Measurements from ENCODE around the gene AGPAT4.
A peak's percentile ranks its signal among the peaks of the same experiment; 100 is the strongest.

Gene AGPAT4

DNA sequence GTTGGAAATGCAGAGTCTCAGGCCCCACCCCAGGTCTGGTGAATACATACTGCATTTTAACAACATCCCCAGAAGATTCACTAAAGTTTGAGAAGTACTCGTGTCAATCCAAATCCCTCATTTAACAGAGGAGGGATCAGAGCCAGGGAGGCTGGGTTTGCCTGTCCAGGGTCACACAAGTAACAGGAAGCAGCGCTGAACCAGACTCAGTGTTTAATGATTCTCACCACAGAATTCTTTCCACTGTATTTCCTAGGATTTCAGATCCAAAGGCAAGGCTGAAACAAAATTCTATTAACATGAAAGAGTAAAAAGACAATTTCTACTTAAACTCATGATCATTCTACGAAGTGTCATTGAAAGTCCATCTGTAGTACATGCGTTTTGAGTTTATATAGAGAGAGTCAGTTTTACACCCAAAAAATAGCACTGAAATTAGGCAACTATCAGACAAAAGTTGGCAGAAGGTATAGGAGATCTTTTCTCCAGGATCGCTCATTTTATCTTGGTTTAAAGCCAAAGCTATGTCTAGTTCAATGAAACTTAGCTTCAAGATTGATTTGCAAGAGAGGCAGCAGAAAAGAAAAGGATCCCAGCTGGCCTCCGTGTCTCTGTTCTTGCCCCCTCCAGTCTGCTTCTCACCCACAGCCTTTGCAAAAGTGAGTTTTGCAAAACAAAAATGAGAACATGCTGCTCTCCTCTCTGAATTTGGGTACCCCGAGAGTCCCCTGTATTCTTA, 6.0 kb upstream of the AGPAT4 start:
- DNase-seq, result no peak

DNA sequence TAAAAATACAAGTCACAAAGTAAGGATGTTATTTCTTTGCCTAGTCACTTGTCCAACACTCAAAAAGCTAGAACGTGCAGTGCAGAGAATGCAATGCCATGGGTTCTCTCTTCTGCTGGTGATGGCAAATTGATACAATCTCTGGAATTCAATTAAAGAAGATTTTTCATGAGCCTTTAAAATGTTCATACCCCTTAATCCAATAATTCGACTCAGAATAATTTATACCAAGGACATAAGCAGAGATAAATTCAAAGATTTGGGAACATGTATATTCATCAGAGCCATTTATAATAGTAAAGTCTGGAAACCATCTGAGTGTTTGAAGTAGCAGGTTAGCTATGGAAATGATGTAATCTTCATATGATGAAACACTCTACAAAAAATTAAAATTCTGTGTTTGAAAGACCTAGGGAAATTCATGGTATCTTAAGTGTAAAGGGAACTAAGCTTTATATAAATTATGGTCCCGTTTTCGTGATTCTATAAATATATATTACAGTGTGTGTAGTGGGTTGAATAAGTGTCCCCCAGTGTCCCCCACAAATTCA, 2.8 kb upstream of the AGPAT4 start:
- DNase-seq, result no peak

DNA sequence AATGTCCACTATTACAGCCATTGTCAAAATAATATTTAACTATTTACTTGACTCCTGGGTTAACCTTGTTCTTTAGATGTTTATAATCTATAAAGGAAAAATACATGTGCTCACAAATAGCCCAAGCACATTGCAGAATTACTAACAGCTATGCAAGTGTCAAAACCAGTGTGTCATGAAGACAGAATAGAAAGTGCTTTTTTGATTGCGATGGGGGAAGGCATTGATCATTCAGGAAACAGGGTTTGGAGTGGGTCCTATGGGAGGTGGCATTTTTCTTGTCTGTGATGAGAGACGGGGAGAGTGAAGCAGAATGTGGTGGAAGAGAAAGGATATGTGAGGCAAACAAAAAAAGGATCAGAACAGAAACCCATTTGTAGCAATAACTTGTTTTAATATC, 1.0 kb upstream of the AGPAT4 start:
- DNase-seq, result no peak

DNA sequence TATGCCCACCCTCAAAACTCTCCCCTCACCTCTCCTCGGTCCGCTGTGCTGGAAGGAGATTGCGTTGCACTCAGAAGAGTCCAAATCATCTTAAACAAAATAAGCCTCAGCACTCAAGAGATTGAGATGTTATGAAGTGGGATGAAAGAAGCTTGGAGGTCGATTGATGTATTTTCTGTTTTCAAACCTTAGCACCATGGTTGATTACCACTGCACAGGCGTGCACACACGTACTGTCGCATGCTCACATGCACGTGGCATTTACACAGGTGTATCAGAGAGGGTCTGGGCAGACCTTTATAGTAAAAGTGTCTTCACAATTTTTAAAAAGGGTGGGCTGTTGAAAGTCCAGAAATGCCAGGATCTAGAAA, 612 bp upstream of the AGPAT4 start:
- DNase-seq, result no peak

GRCh38 chr6:161273274-161273751, 548 bp downstream of the AGPAT4 start:
- DNase-seq, result peak; percentile 58

- DNase-seq, result peak; percentile 59
These were observed 1.1 kb downstream of the AGPAT4 start for GRCh38 chr6:161272635-161273273.

DNA sequence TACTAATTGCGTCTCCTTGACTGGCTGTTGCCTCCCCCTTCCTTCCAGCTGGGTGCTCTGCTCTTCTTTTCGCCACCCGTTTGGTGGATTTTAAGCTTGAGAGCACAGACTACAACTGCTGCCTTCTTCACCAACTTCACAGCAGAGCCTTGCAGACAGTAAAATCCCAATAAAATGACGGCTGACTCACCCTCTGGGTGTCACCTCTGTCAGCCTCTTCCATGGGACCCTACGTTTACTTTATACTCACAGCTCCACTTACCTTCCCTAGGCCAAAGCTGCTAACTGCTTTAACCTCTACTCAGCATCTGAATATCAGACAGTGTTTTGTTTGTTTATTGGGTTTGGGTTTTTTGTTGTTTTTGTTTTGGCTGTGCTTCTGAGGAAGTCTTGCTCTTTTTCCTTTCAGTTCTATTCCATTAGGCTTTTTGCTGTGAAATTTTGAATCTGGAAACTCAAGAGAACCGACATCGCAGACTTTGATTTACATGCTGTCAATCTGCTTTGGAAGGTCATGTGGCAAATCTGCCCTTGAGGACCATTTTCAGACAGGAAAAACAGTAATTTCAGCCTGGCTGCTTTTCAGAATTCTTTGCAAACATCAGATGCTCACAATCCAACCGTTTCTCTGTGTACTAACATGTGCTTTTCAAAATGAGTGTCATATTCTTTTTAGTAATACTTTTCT, 2.4 kb downstream of the AGPAT4 start:
- no peak for DNase-seq

- no peak for DNase-seq
These were observed 3.7 kb downstream of the AGPAT4 start for GRCh38 chr6:161270116-161270515.

DNA sequence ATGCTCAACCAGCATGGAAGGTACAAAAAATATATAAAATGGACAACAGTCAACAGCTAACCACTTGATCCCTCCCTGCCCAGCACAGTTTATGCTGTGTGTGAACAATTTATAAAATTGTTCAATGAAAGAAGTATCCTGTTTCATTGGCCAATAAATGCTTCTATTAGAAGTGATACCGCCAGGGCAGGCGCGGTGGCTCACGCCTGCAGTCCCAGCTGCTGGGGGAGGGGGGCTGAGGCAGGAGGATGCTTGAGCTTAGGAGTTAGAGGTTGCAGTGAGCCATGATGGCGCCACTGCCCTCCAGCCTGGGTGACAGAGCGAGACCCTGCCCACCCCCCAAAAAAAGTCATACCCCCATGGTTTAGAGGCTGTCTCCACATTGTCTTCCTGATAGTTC, 4.6 kb downstream of the AGPAT4 start:
- no peak for DNase-seq

GRCh38 chr6:161268531-161269210, 5.2 kb downstream of the AGPAT4 start:
- no peak for DNase-seq

DNA sequence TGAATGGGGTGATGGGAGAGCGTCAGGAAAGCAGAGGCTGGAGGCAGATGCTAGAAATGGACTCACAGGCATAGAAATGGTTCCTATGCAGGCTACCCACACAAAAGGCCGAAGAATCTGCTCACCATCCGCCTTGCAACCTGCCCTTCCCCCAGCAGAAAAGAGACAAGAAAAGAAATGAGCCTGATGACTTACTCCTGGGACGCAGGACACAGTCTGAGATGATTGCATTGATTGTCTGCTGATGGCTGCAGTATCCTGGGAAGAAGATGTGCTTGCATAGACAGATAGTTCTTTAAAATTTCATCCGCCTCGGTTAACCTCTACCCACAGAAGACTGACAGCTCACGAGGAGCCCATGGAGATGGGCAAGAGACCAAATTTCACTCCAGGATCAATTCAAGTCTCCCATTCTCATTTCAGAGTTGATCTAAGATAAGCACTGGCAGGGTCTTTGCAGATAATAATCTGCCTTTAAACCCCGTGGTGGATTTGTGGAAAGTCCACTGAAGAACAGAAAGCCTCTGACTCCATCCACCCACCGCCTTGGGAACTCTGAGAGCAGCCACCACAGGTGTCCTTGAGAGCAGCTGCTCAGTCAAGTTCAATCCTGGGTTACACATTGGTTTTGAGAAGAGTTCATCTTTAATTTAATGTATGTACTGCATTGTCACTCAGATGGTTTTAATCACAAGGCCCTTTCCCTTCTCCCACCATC, 7.2 kb downstream of the AGPAT4 start:
- DNase-seq, result no peak

DNA sequence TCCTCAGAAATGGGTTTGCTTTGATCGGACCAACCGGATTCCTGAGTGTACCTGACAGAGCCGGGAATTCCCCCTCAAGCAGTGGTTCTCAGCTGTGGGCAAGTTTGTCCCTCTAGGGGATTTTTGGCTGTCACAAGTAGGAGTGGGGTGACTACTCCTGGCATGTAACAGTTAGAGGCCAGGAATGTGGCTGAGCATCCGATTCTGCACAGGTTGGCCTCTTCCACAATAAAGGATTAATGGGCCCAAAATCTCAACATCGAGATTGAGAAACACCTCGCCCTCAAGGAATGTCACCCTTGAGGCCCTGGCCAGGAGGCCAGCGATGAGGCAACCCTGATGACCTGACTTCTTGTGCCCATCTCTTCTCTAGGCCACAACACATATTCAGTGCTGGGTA, 7.9 kb downstream of the AGPAT4 start:
- DNase-seq, result no peak

- no peak for DNase-seq
These were observed 8.3 kb downstream of the AGPAT4 start for GRCh38 chr6:161265554-161265953.

- no peak for DNase-seq
These were observed 9.7 kb downstream of the AGPAT4 start for GRCh38 chr6:161264181-161264580.

- no peak for DNase-seq
These were observed 12.0 kb downstream of the AGPAT4 start for GRCh38 chr6:161261816-161262215.

GRCh38 chr6:161261325-161261724, 12.5 kb downstream of the AGPAT4 start:
- DNase-seq, result no peak

- no peak for DNase-seq
These were observed 14.6 kb downstream of the AGPAT4 start for GRCh38 chr6:161259302-161259701.

GRCh38 chr6:161257793-161258457, 15.9 kb downstream of the AGPAT4 start:
- peak; percentile 97 for DNase-seq

DNA sequence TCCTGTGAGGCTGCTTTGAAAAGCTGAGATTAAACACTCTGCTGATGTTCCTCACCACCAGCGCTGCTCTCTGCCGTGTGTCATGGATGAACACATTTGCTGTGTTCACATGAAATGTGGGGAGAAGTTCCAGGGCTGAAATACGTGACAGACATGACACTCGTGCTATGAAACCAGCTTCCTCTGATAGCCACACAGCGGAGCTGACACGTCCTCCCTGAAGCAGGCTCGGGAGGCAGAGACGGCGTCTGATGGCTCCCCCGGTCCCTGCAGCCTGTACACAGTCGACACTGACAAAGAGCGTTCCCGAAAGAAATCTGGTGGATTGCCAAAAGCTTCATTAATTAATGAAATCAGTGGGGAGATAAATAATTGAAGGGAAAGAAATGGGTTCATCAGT, 17.5 kb downstream of the AGPAT4 start:
- peak; percentile 22 for DNase-seq

- no peak for DNase-seq
These were observed 18.3 kb downstream of the AGPAT4 start for GRCh38 chr6:161255518-161255917.

- peak; percentile 33 for DNase-seq
These were observed 19.2 kb downstream of the AGPAT4 start for GRCh38 chr6:161254464-161255253.

All from fibroblast of skin of right quadriceps (primary cell).